Cardiac muscle cell (in vitro differentiated cells and primary cell): ENCODE results near the gene NFKBIA. TPM values are rescaled to one million over a fixed set of nuclear protein-coding genes. Genes with fewer than 3 reads are reported as not detected.

Experiments
- DNase-seq, 2 donors: peaks; one replicate each; pipeline versions ENCODE4 v3.0.0 to v3.0.0-alpha.2; 2010 to 2017; ENCODE audit warnings: low read depth in 1 of 2, low spot score in 1 of 2
- H3K27ac ChIP-seq: fragments of 200-600 bp; sonication (generic); 2 replicates; pipeline ENCODE4 v1.5.1; 2016
- H3K27me3 ChIP-seq: fragments of 200-600 bp; sonication (generic); 2 replicates; pipeline ENCODE4 v1.6.0; 2016; ENCODE audit warnings: control low read depth
- H3K36me3 ChIP-seq: fragments of 200-600 bp; sonication (generic); 2 replicates; pipeline ENCODE4 v1.5.1; 2016; ENCODE audit warnings: control low read depth
- H3K4me1 ChIP-seq: fragments of 200-600 bp; sonication (generic); 2 replicates; pipeline ENCODE4 v1.8.1; 2017; ENCODE audit warnings: low read depth, mild to moderate bottlenecking, mixed run types
- H3K4me3 ChIP-seq: fragments of 200-600 bp; sonication (generic); 2 replicates; pipeline ENCODE4 v1.5.1; 2016; ENCODE audit warnings: mild to moderate bottlenecking
- H3K9me3 ChIP-seq: fragments of 200-600 bp; sonication (generic); 2 replicates; pipeline ENCODE4 v1.5.1; 2017; ENCODE audit warnings: low read depth, mild to moderate bottlenecking, control low read depth
- CTCF ChIP-seq: IDR thresholded peaks from 2 replicates; pipeline ENCODE4 v1.5.1; 2012; ENCODE audit warnings: low read depth, mild to moderate bottlenecking, low read length
- polyA plus RNA-seq: library from polyadenylated mRNA; unstranded; fragments of >200 nt; fragmentation: Nextera tagmentation; extraction: Ambion mirVana; gene quantifications from 2 replicates; pipeline ENCODE4 v1.2.1, GENCODE V29; 2016
- total RNA-seq: library from RNA; depleted of rRNA; stranded (reverse); fragments of >200 nt; gene quantifications from 2 replicates; pipeline ENCODE4 v1.2.3, GENCODE V29; 2016

NFKBIA gene
- total and polyA plus RNA-seq, 2 experiments from 2014 or later, result 64.1 to 148 TPM

GRCh38 chr14:35414365-35414764, 9.8 kb upstream of the NFKBIA start:
- no peak for TF ChIP-seq CTCF
- peak overlapping the region; percentile 14 for H3K27ac ChIP-seq
- DNase-seq, result peak in 1 of 2 donors; percentile 64
- no peaks in the 10 kb centered on the region for H3K9me3 ChIP-seq
- H3K27me3 ChIP-seq, result no peaks in the 10 kb centered on the region
- no peaks in the 10 kb centered on the region for H3K36me3 ChIP-seq
- peaks cover 26% of the 10 kb centered on the region for H3K4me1 ChIP-seq
- H3K4me3 ChIP-seq, result no peak overlapping the region

GRCh38 chr14:35412272-35413056, 7.9 kb upstream of the NFKBIA start:
- H3K36me3 ChIP-seq, result no peaks in the 10 kb centered on the region
- H3K27ac ChIP-seq, result peak overlapping the region; percentile 27
- no peak for DNase-seq
- peaks cover 26% of the 10 kb centered on the region for H3K4me1 ChIP-seq
- H3K27me3 ChIP-seq, result no peaks in the 10 kb centered on the region
- H3K9me3 ChIP-seq, result no peaks in the 10 kb centered on the region
- TF ChIP-seq CTCF, result no peak
- no peak overlapping the region for H3K4me3 ChIP-seq

GRCh38 chr14:35410858-35411257, 6.3 kb upstream of the NFKBIA start:
- peaks cover 23% of the 10 kb centered on the region for H3K4me1 ChIP-seq
- no peak overlapping the region for H3K4me3 ChIP-seq
- no peaks in the 10 kb centered on the region for H3K36me3 ChIP-seq
- no peak for DNase-seq
- no peaks in the 10 kb centered on the region for H3K27me3 ChIP-seq
- no peak overlapping the region for H3K27ac ChIP-seq
- H3K9me3 ChIP-seq, result no peaks in the 10 kb centered on the region
- TF ChIP-seq CTCF, result no peak

GRCh38 chr14:35409595-35409994, 5.0 kb upstream of the NFKBIA start:
- H3K27me3 ChIP-seq, result no peaks in the 10 kb centered on the region
- no peak overlapping the region for H3K27ac ChIP-seq
- TF ChIP-seq CTCF, result no peak

GRCh38 chr14:35408026-35408425, 3.5 kb upstream of the NFKBIA start:
- H3K27me3 ChIP-seq, result no peaks in the 10 kb centered on the region
- peaks cover 24% of the 10 kb centered on the region for H3K4me1 ChIP-seq
- H3K27ac ChIP-seq, result no peak overlapping the region
- peaks cover 4% of the 10 kb centered on the region for H3K36me3 ChIP-seq
- H3K9me3 ChIP-seq, result no peaks in the 10 kb centered on the region
- no peak for TF ChIP-seq CTCF
- H3K4me3 ChIP-seq, result no peak overlapping the region
- no peak for DNase-seq

More at GRCh38 chr14:35409595-35409994, 5.0 kb upstream of the NFKBIA start:
- Histone ChIP-seq H3K4me3 (no peak overlapping the region), H3K4me1 (peaks cover 18% of the 10 kb centered on the region), H3K9me3 (no peaks in the 10 kb centered on the region), H3K36me3 (no peaks in the 10 kb centered on the region)
- DNase-seq, result no peak
